SK-N-SH treated with all-trans-retinoic acid at 6 μM for 48 hours (cell line): ENCODE results near the gene PRKG1.

Source experiments
- ARNTL ChIP-seq: fragments of 450-650 bp; formaldehyde crosslinking; IDR thresholded peaks from 2 replicates; pipeline ENCODE4 v1.5.0; 2020; ENCODE audit warnings: low read depth, mild to moderate bottlenecking, moderate library complexity, borderline replicate concordance
- CSDC2 ChIP-seq: fragments of 250-450 bp; sonication (Bioruptor Pico); IDR thresholded peaks from 2 replicates; pipeline ENCODE4 v1.5.0; 2020; ENCODE audit warnings: mild to moderate bottlenecking, moderate library complexity
- CSRNP3 ChIP-seq: fragments of 250-450 bp; sonication (Bioruptor Pico); IDR thresholded peaks from 2 replicates; pipeline ENCODE4 v1.5.1; 2021; ENCODE audit warnings: mild to moderate bottlenecking, moderate library complexity
- GLIS3 ChIP-seq: fragments of 250-450 bp; sonication (Bioruptor Pico); IDR thresholded peaks from 2 replicates; pipeline ENCODE4 v1.5.0; 2020; ENCODE audit warnings: mild to moderate bottlenecking, moderate library complexity
- ISL1 ChIP-seq: fragments of 250-450 bp; sonication (Bioruptor Pico); IDR thresholded peaks from 2 replicates; pipeline ENCODE4 v2.1.2; 2022; ENCODE audit warnings: mild to moderate bottlenecking, moderate library complexity
- OSR1 ChIP-seq: fragments of 250-450 bp; sonication (Bioruptor Pico); IDR thresholded peaks from 2 replicates; pipeline ENCODE4 v1.8.0; 2022; ENCODE audit warnings: moderate library complexity, mild to moderate bottlenecking, inconsistent platforms
- RARB ChIP-seq: fragments of 250-450 bp; sonication (Bioruptor Pico); IDR thresholded peaks from 2 replicates; pipeline ENCODE4 v1.8.0; 2021; ENCODE audit warnings: mild to moderate bottlenecking, moderate library complexity
- SNAI2 ChIP-seq: fragments of 250-450 bp; sonication (Bioruptor Pico); IDR thresholded peaks from 2 replicates; pipeline ENCODE4 v1.5.0; 2020; ENCODE audit warnings: mild to moderate bottlenecking, moderate library complexity
- TOX ChIP-seq: fragments of 250-450 bp; sonication (Bioruptor Pico); IDR thresholded peaks from 2 replicates; pipeline ENCODE4 v1.8.0; 2021; ENCODE audit warnings: mild to moderate bottlenecking, moderate library complexity, borderline replicate concordance
- ZC3H10 ChIP-seq: fragments of 250-450 bp; sonication (Bioruptor Pico); IDR thresholded peaks from 2 replicates; pipeline ENCODE4 v1.5.1; 2021; ENCODE audit warnings: mild to moderate bottlenecking, moderate library complexity
- ZFP3 ChIP-seq: fragments of 250-450 bp; sonication (Bioruptor Pico); IDR thresholded peaks from 2 replicates; pipeline ENCODE4 v1.5.0; 2020; ENCODE audit warnings: mild to moderate bottlenecking, moderate library complexity
- ZNF565 ChIP-seq: fragments of 450-650 bp; formaldehyde crosslinking; conservative IDR thresholded peaks from 2 replicates; pipeline ENCODE4 v1.5.0; 2020; ENCODE audit warnings: low read depth, mild to moderate bottlenecking, moderate library complexity
- ZNF8 ChIP-seq: fragments of 450-650 bp; formaldehyde crosslinking; IDR thresholded peaks from 2 replicates; pipeline ENCODE4 v1.5.0; 2020; ENCODE audit warnings: mild to moderate bottlenecking, moderate library complexity
- TF ChIP-seq, protein P1 (sequence below): fragments of 250-450 bp; sonication (Bioruptor Pico); IDR thresholded peaks from 2 replicates; pipeline ENCODE4 v1.8.0; 2020; ENCODE audit warnings: mild to moderate bottlenecking, moderate library complexity, borderline replicate concordance

GRCh38 chr10:51433949-51434475, 359.7 kb downstream of the PRKG1 start:
- TF ChIP-seq TOX (CRISPR knock-in tag) (no peak), ZNF8 (CRISPR knock-in tag) (no peak), ARNTL (CRISPR knock-in tag) (no peak), CSRNP3 (no peak), ZFP3 (CRISPR knock-in tag) (no peak), RARB (no peak), ZNF565 (no peak), OSR1 (no peak), ISL1 (CRISPR knock-in tag) (no peak), CSDC2 (CRISPR knock-in tag) (no peak), SNAI2 (CRISPR knock-in tag) (no peak), ZC3H10 (no peak), GLIS3 (CRISPR knock-in tag) (no peak)
- TF ChIP-seq, protein P1, sequence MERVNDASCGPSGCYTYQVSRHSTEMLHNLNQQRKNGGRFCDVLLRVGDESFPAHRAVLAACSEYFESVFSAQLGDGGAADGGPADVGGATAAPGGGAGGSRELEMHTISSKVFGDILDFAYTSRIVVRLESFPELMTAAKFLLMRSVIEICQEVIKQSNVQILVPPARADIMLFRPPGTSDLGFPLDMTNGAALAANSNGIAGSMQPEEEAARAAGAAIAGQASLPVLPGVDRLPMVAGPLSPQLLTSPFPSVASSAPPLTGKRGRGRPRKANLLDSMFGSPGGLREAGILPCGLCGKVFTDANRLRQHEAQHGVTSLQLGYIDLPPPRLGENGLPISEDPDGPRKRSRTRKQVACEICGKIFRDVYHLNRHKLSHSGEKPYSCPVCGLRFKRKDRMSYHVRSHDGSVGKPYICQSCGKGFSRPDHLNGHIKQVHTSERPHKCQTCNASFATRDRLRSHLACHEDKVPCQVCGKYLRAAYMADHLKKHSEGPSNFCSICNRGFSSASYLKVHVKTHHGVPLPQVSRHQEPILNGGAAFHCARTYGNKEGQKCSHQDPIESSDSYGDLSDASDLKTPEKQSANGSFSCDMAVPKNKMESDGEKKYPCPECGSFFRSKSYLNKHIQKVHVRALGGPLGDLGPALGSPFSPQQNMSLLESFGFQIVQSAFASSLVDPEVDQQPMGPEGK (CRISPR knock-in tag), result no peak
